SK-MEL-5 (cell line): ENCODE data around the gene SMAD9. TPM values are rescaled to one million over a fixed set of nuclear protein-coding genes. Genes with fewer than 3 reads are reported as not detected.
A peak's percentile ranks its signal among the peaks of the same experiment; 100 is the strongest.

Experiments
- DNase-seq: peaks from one replicate; pipeline ENCODE4 v3.0.0-alpha.2; 2016; ENCODE audit warnings: low read depth, low spot score
- in situ Hi-C: cut with HindIII; loops from 2 replicates; pipeline ENCODE4 v1.10.0; 2016; ENCODE audit warnings: low sequenced_read_pairs, high pct_unique_total_duplicates, low pct_unique_long_range_greater_than_20kb
- total RNA-seq: library from RNA; depleted of rRNA; stranded (reverse); fragments of >200 nt; shearing (Covaris generic); gene quantifications from 2 replicates; pipeline ENCODE4 v1.2.3, GENCODE V29; 2014

SMAD9 gene
- total RNA-seq, 1 experiment from 2014 or later = 6.9 TPM

DNA sequence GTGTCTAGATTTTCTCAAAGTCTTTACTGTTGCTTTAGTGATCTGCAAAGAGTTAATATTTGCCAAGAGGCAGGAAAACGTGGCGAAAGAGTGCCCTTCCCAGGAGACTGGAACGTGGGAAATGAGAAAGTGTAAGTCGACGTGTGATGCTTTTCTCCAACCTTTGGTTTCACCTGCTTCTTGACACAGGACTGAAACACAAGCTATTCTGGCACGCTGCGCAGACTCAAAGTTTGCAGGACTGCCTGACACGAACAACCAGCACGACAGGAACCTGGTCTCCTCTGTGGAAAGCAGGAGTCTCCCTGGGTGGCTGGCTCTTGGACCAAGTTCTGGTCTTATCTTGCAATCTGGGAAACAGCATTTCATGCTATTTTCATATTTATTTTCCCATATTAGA, 72.4 kb downstream of the SMAD9 start:
- no peak for DNase-seq
- in situ Hi-C loops = no loop called here

DNA sequence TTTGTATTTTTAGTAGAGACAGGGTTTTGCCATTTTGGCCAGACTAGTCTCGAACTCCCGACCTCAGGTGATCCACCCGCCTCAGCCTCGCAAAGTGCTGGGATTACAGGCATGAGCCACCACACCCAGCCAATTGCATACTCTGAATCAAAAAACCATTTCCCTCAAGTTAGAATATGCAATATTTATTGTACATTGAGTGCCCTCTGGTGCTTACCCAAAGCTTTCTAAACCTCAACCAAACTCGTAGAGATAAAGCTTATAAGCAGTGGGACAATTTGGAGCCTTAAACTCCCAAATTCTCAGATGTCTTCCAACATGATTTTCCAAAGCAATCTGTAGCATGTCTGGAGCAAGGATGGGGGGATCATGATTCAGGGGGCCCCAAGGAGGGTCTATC, 78.6 kb downstream of the SMAD9 start:
- peak; percentile 51 for DNase-seq
- in situ Hi-C loops = no loop called here

DNA sequence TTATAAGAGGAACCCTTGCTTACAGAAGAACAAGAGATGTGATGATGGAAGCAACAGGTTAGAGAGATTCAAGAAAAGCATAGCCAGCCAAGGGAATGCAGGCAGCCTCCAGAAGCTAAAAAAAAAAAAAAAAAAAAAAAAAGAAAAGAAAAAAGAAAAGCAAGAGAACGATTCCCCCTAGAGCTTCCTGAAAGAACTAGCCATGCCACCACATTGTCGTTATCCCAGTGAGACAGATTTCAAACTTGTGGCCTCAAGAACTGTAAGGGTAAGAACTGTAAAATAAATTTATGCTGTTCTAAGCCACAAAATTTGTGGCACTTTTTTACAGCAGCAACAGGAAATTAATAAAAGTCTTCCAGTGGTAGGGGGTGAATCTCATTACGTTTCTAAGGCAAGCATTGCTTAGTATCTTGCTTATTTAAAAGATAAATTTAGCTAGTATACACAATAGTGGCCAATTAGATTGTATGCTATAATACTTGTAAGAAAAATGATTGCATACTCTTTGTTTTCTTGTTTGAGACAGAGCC, 79.3 kb downstream of the SMAD9 start:
- in situ Hi-C loops = no loop called here

GRCh38 chr13:36839981-36840380, 80.1 kb downstream of the SMAD9 start:
- no peak for DNase-seq
- in situ Hi-C loops = no loop called here

More for the DNA sequence above, 79.3 kb downstream of the SMAD9 start:
- DNase-seq = no peak

DNA sequence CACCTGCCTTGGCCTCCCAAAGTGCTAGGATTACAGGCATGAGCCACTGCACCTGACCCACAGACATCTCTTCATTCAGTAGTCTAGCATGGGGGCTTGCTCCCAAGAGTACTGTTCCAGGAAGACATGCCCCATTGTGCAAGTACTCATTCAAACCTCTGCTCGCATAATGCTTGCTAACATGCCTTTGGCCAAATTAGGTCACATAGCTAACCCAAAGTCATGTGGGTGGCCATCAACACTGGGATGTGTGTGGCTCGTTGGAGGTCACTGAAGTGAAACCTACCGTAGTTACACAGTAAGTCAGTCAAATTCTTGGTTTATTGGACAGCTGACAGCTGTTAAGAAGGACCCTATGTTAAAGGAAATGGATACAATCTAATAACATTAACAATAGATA, 80.8 kb downstream of the SMAD9 start:
- in situ Hi-C loops = no loop called here
- peak; percentile 81 for DNase-seq

GRCh38 chr13:36837354-36838092, 82.5 kb downstream of the SMAD9 start:
- no peak for DNase-seq
- in situ Hi-C loops = no loop called here

- DNase-seq = peak; percentile 40
- in situ Hi-C loops = no loop called here
Observed at GRCh38 chr13:36834299-36834698, 85.7 kb downstream of the SMAD9 start.

GRCh38 chr13:36831291-36831690, 88.7 kb downstream of the SMAD9 start:
- in situ Hi-C loops = no loop called here
- DNase-seq = no peak

GRCh38 chr13:36829753-36830152, 90.3 kb downstream of the SMAD9 start:
- DNase-seq = no peak
- in situ Hi-C loops = no loop called here

DNA sequence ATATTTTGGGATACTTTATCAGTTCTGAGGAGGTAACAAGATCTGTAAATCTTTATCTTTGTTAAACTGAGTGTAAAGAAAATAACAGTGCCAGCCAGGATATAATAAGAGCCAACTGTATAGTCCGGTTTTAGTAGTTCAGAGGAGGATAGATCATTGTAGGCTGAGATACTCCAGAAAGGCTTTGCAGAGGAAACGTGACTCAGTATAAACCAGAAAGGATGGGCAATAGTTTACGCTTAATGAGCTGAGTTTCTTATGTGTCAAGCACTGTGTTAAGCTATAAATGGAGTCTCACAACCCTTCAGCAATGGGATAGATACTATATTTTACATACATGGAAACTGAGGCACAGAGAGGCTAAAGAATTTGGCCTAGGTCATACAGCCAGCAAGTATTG, 97.3 kb downstream of the SMAD9 start:
- no peak for DNase-seq
- in situ Hi-C loops = no loop called here

- in situ Hi-C loops = no loop called here
- no peak for DNase-seq
Observed at GRCh38 chr13:36820222-36820621, 99.8 kb downstream of the SMAD9 start.

- in situ Hi-C loops = no loop called here
- DNase-seq = no peak
Observed at GRCh38 chr13:36819739-36820090, 100.3 kb downstream of the SMAD9 start.

GRCh38 chr13:36818804-36819738, 101.0 kb downstream of the SMAD9 start, which contains the start of gene RFXAP:
TSS of gene RFXAP (plus strand) at chr13:36819222. CDS start at chr13:36819358, 136 bp downstream.
- peak; percentile 83 for DNase-seq
- in situ Hi-C loops = no loop called here

- DNase-seq = no peak
- in situ Hi-C loops = no loop called here
Observed at GRCh38 chr13:36817996-36818803, 101.8 kb downstream of the SMAD9 start.

DNA sequence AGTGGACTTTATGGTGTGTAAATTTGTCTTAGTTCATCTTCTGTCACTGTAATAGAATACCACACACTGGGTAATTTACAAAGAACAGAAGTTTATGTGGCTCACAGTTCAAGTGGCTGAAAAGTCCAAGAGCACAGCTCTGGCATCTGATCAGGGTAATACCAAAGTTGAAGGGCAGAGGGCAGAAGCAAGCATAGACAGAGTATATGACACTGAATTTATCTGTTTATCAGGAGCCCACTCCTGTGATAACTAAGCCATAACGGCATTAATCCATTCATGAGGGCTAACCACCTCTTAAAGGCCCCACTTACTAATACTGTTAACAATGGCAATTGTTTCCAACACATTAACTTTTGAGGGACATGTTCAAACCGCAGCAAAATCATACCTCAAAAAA, 105.0 kb downstream of the SMAD9 start:
- in situ Hi-C loops = no loop called here
- DNase-seq = peak; percentile 53

DNA sequence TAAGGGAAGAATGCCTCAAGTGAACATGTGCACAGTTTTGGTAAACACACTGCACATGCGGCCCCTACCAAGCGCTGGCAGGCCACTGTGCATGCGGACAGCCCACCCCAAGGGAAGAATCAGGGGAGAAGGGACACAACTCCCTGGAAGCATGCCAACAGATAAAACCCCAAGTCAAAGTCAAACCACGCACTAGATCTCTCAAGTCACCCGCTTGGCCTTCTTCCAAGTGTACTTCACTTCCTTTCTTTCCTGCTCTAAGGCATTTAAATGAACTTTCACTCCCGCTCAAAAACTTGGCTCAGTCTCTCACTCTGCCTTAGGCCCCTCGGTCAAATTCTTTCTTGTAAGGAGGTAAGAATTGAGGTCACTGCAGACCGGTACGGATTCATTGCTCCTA, 105.6 kb downstream of the SMAD9 start:
- in situ Hi-C loops = no loop called here
- no peak for DNase-seq

GRCh38 chr13:36813225-36813624, 106.8 kb downstream of the SMAD9 start:
- no peak for DNase-seq
- in situ Hi-C loops = no loop called here

- DNase-seq = peak; percentile 68
- in situ Hi-C loops = no loop called here
Observed at GRCh38 chr13:36807616-36808015, 112.4 kb downstream of the SMAD9 start.
